ENCODE measurements around the gene GUCA2A.

The GUCA2A gene

DNA sequence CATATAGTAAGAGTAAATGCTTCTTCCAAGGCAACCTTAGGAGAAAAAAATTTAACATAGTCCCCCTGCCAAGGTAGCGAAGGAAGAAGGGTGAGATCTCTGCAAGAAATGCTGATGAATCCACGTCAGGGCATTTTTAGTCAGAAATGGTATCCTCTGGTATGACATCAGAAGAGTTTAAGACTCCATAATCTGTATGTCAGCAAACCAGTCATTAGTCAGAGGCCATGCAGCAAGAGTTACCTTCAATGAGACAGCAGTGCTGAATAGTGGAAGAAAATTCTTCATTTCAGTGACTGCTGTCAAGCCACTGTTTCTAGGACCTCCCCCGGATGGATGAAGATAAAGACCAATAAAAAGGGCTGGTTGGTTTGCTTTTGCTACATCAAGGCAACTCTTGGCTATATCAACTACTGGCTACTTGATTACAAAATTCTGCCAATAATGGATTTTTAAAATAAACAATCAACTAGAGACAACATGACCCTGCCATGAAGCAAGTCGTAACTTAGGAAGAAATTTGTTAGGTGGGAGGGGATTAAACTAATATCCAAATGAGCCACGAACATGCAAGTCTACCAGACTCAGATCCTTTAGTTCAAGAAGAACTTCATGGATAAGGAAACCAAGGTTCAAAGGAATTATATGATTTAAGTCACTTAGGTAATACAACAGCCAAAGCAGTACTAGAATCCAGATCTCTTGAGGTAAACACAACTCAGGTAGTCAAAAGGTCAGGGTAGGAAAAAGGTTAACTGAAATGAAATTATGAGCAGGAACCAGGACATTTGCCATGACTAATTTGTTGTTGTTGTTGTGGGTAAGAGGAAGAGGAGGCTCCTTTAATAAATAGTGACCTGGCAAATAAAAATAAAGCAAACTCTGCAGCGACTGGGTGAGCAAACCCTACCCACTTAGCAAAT lies 25.6 kb upstream of the GUCA2A start:
- H3K4me3 ChIP-seq (ENCODE audit: low read depth in 1 of 2, low read length in 2 of 2), result no peak overlapping the region
- no peak overlapping the region for H3K27ac ChIP-seq (ENCODE audit: low read length)
- no peaks in the 10 kb centered on the region for H3K4me1 ChIP-seq (ENCODE audit: control insufficient read depth in 1 of 2, insufficient read depth in 2 of 2, low read length in 2 of 2)
- peaks cover 40 to 47% of the 10 kb centered on the region in 2 donors for H3K36me3 ChIP-seq (ENCODE audit: control insufficient read depth in 1 of 2, insufficient read depth in 2 of 2, low read length in 2 of 2)
- no peaks in the 10 kb centered on the region for H3K27me3 ChIP-seq (ENCODE audit: low read depth, low read length)
- no peaks in the 10 kb centered on the region for H3K9me3 ChIP-seq (ENCODE audit: control insufficient read depth in 1 of 2, low read length in 2 of 2)

DNA sequence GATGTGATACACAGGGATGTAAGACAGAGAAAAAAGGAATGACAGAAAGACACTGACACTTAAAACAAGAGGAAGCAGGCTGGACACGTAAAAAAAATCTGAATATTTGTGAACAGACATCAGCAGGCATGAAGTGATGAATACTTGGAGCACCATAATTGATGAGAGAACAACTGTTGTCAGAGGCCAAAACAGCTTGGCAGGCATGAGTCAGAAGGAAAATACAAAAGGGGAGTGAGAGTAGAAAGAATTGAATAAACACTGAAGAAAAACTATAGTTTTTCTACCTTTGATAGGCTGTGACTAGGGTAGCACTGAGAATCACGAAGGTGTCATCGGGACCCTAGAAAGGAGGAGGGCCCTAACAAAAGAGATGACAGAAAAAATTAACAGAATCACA lies 21.6 kb upstream of the GUCA2A start:
- Histone ChIP-seq H3K9me3 (ENCODE audit: control insufficient read depth in 1 of 2, low read length in 2 of 2) (no peaks in the 10 kb centered on the region), H3K4me1 (ENCODE audit: control insufficient read depth in 1 of 2, insufficient read depth in 2 of 2, low read length in 2 of 2) (no peaks in the 10 kb centered on the region), H3K36me3 (ENCODE audit: control insufficient read depth in 1 of 2, insufficient read depth in 2 of 2, low read length in 2 of 2) (peaks cover 38 to 44% of the 10 kb centered on the region in 2 donors), H3K4me3 (ENCODE audit: low read depth in 1 of 2, low read length in 2 of 2) (no peak overlapping the region), H3K27ac (ENCODE audit: low read length) (no peak overlapping the region), H3K27me3 (ENCODE audit: low read depth, low read length) (no peaks in the 10 kb centered on the region)

DNA sequence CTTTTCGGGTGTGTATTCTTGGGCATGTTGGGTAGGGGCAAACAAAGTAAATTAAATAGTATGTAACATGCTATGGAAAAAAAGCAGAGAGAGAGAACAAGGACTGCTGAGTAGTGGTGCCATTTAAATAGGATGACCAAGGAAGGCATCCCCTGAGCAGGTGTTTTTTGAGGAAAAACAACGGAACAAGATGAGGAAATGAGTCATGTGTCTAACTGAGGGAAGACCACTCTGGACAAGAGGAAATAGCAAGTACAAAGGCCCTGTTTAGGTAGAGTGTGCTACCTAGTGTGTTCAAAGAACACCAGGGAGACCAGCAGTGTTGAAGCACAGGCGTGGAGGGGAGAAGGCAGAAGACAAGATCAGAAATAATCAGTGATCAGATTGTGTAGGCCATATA lies 20.1 kb upstream of the GUCA2A start:
- H3K9me3 ChIP-seq (ENCODE audit: control insufficient read depth in 1 of 2, low read length in 2 of 2), result no peaks in the 10 kb centered on the region
- no peaks in the 10 kb centered on the region for H3K27me3 ChIP-seq (ENCODE audit: low read depth, low read length)
- no peak overlapping the region for H3K27ac ChIP-seq (ENCODE audit: low read length)
- no peak overlapping the region for H3K4me3 ChIP-seq (ENCODE audit: low read depth in 1 of 2, low read length in 2 of 2)
- peaks cover 37 to 42% of the 10 kb centered on the region in 2 donors for H3K36me3 ChIP-seq (ENCODE audit: control insufficient read depth in 1 of 2, insufficient read depth in 2 of 2, low read length in 2 of 2)
- H3K4me1 ChIP-seq (ENCODE audit: control insufficient read depth in 1 of 2, insufficient read depth in 2 of 2, low read length in 2 of 2), result no peaks in the 10 kb centered on the region

DNA sequence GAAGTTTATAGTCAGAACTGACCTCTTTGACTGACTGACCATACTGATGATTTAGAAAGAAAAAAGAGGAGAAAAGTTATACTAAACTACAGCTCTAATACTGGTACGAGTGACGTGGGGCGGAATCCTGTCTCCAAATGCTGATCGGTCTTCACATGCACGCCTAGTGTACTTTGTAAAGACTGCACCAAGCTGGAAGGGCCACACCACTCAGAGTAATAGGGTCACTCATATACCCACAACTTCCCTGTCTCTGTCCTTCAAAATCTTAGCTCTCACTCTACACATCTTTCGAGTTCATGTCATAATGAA lies 19.4 kb upstream of the GUCA2A start:
- H3K27me3 ChIP-seq (ENCODE audit: low read depth, low read length), result no peaks in the 10 kb centered on the region
- peaks cover 37 to 42% of the 10 kb centered on the region in 2 donors for H3K36me3 ChIP-seq (ENCODE audit: control insufficient read depth in 1 of 2, insufficient read depth in 2 of 2, low read length in 2 of 2)
- no peak overlapping the region for H3K4me3 ChIP-seq (ENCODE audit: low read depth in 1 of 2, low read length in 2 of 2)
- no peaks in the 10 kb centered on the region for H3K4me1 ChIP-seq (ENCODE audit: control insufficient read depth in 1 of 2, insufficient read depth in 2 of 2, low read length in 2 of 2)
- H3K27ac ChIP-seq (ENCODE audit: low read length), result no peak overlapping the region
- H3K9me3 ChIP-seq (ENCODE audit: control insufficient read depth in 1 of 2, low read length in 2 of 2), result no peaks in the 10 kb centered on the region

DNA sequence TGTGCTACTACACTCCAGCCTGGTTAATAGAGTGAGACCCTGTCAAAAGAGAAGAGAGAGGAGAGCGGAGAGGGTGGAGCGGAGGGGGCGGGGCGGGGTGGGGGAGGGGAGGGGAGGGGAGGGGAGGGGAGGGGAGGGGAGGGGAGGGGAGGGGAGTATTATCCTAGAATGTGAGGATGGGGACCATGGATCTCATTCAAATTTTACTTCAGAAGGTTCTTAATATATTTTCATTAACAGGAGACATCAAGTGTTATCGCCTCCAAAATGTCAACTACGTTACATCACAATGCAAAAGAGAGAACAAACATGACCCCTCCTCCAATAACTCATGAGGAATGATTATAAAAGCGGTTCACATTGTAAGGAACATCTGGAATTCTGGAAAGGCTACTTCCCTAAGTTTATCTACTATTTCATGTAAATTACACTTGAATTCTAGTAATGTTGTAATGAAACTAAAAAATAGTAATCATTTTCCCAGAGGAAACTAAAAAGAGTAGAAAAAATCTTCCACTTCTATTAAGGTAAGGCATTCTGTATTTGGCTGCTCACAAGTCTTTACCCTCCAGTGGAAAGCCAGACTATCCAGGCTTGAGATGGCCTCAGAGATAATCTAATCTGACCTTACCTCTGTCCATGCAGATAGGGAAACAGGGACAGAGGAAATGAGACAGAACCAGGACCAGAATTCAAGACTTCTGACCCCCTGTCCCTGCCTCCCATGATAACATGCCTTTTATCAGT lies 18.8 kb upstream of the GUCA2A start:
- Histone ChIP-seq H3K4me3 (ENCODE audit: low read depth in 1 of 2, low read length in 2 of 2) (no peak overlapping the region), H3K27me3 (ENCODE audit: low read depth, low read length) (no peaks in the 10 kb centered on the region), H3K9me3 (ENCODE audit: control insufficient read depth in 1 of 2, low read length in 2 of 2) (no peaks in the 10 kb centered on the region), H3K27ac (ENCODE audit: low read length) (no peak overlapping the region), H3K36me3 (ENCODE audit: control insufficient read depth in 1 of 2, insufficient read depth in 2 of 2, low read length in 2 of 2) (peaks cover 37 to 38% of the 10 kb centered on the region in 2 donors), H3K4me1 (ENCODE audit: control insufficient read depth in 1 of 2, insufficient read depth in 2 of 2, low read length in 2 of 2) (no peaks in the 10 kb centered on the region)

DNA sequence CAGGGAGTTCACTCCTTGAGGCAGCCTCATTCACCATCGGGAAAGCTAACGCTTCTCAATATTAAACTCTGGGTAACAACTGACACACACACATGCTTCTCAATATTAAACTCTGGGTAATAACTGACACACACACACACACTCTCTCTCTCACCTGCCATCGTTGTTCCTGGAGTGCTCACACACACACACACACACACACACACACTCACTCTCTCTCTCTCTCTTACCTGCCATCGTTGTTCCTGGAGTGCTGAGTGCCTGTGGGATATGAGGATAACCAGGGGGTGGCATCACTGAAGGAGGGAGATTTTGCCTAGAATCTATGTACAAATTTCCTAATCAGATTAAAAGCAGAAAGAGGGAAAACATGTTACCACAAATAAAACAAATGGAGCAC lies 17.1 kb upstream of the GUCA2A start:
- H3K27me3 ChIP-seq (ENCODE audit: low read depth, low read length), result no peaks in the 10 kb centered on the region
- H3K4me1 ChIP-seq (ENCODE audit: control insufficient read depth in 1 of 2, insufficient read depth in 2 of 2, low read length in 2 of 2), result no peaks in the 10 kb centered on the region
- no peak overlapping the region for H3K27ac ChIP-seq (ENCODE audit: low read length)
- no peaks in the 10 kb centered on the region for H3K9me3 ChIP-seq (ENCODE audit: control insufficient read depth in 1 of 2, low read length in 2 of 2)
- H3K4me3 ChIP-seq (ENCODE audit: low read depth in 1 of 2, low read length in 2 of 2), result no peak overlapping the region
- peaks cover 25 to 26% of the 10 kb centered on the region in 2 donors for H3K36me3 ChIP-seq (ENCODE audit: control insufficient read depth in 1 of 2, insufficient read depth in 2 of 2, low read length in 2 of 2)

DNA sequence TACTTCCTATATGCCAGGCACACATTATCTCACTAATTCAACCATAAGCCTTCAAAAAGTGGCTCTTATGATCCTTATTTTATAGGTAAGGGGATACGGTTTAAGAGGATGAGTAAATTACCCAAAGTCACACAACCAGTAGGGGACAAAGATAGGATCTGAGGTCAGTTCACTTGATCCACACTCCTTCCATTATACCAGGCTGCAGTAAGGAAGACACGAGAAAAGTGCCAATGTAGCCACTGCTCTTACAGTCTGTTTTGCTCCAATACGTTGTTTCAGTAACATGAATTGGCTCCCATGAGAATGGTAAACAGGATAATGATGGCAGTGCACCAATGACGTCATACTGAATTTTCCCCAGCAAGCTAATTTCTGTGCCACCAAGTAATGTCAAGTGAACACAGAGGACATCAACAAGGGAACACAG lies 15.4 kb upstream of the GUCA2A start:
- no peaks in the 10 kb centered on the region for H3K4me1 ChIP-seq (ENCODE audit: control insufficient read depth in 1 of 2, insufficient read depth in 2 of 2, low read length in 2 of 2)
- no peaks in the 10 kb centered on the region for H3K27me3 ChIP-seq (ENCODE audit: low read depth, low read length)
- H3K4me3 ChIP-seq (ENCODE audit: low read depth in 1 of 2, low read length in 2 of 2), result no peak overlapping the region
- H3K27ac ChIP-seq (ENCODE audit: low read length), result no peak overlapping the region
- no peaks in the 10 kb centered on the region for H3K9me3 ChIP-seq (ENCODE audit: control insufficient read depth in 1 of 2, low read length in 2 of 2)
- peaks cover 13 to 20% of the 10 kb centered on the region in 2 donors for H3K36me3 ChIP-seq (ENCODE audit: control insufficient read depth in 1 of 2, insufficient read depth in 2 of 2, low read length in 2 of 2)

DNA sequence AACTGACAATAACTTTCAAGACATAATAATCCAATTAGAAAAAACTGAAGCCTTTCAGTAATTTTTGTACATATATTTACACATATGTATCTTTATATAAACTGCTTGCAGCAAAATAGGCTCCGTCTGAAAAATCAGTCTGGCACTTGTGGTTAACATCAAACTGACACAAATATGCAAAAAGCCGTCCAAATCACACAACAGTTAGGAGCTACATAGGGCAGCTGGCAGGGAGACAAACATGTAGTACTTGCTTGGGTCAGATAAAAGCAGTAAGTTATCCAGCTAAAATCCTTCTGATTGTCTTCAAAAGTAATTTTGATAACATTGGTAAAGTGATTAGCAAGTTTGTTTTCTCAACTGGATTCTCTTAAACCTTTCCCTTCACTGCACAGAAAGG lies 14.7 kb upstream of the GUCA2A start:
- Histone ChIP-seq H3K4me1 (ENCODE audit: control insufficient read depth in 1 of 2, insufficient read depth in 2 of 2, low read length in 2 of 2) (no peaks in the 10 kb centered on the region), H3K27me3 (ENCODE audit: low read depth, low read length) (no peaks in the 10 kb centered on the region), H3K36me3 (ENCODE audit: control insufficient read depth in 1 of 2, insufficient read depth in 2 of 2, low read length in 2 of 2) (peaks cover 7 to 20% of the 10 kb centered on the region in 2 donors), H3K9me3 (ENCODE audit: control insufficient read depth in 1 of 2, low read length in 2 of 2) (no peaks in the 10 kb centered on the region), H3K4me3 (ENCODE audit: low read depth in 1 of 2, low read length in 2 of 2) (no peak overlapping the region), H3K27ac (ENCODE audit: low read length) (no peak overlapping the region)

DNA sequence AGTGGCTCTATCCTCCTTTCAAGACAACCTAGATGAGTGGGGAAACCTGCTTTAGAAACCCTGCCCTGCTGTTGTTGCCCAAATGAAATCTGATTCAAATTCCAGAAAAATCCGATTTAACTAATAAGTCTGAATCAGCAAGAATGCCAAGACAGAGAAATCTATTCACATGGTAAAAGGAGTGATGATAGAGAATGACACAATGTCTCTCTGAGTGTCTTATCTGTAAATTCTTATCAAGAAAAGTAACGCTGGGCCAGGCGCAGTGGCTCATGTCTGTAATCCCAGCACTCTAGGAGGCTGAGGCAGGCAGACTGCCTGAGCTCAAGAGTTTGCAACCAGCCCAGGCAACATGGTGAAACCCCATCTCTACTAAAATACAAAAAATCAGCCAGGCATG lies 13.7 kb upstream of the GUCA2A start:
- Histone ChIP-seq H3K36me3 (ENCODE audit: control insufficient read depth in 1 of 2, insufficient read depth in 2 of 2, low read length in 2 of 2) (peaks cover 7 to 12% of the 10 kb centered on the region in 2 donors), H3K27me3 (ENCODE audit: low read depth, low read length) (no peaks in the 10 kb centered on the region), H3K4me1 (ENCODE audit: control insufficient read depth in 1 of 2, insufficient read depth in 2 of 2, low read length in 2 of 2) (peaks cover 0 to 3% of the 10 kb centered on the region in 2 donors), H3K27ac (ENCODE audit: low read length) (no peak overlapping the region), H3K9me3 (ENCODE audit: control insufficient read depth in 1 of 2, low read length in 2 of 2) (no peaks in the 10 kb centered on the region), H3K4me3 (ENCODE audit: low read depth in 1 of 2, low read length in 2 of 2) (no peak overlapping the region)

DNA sequence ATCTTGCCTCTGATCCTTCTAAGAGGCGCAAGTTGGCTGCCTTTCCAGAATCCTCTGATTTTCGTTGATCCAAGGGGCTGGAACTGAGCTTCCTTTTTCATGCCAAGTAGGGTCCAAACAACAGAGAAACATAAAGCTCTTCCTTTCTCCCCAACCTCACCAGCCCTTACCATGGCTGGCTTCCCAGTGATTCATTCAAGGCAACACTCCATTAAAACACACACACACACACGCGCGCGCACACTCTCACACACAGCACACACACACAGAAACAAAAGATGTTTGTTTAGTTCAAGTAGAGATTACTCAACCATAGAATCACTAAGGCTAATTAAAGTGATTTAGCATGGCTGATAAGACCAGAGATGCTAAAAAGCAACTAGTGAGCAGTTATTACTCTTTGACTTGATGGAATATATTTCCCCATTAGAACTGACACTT lies 13.0 kb upstream of the GUCA2A start:
- H3K9me3 ChIP-seq (ENCODE audit: control insufficient read depth in 1 of 2, low read length in 2 of 2), result no peaks in the 10 kb centered on the region
- H3K36me3 ChIP-seq (ENCODE audit: control insufficient read depth in 1 of 2, insufficient read depth in 2 of 2, low read length in 2 of 2), result peaks cover 7 to 12% of the 10 kb centered on the region in 2 donors
- no peaks in the 10 kb centered on the region for H3K27me3 ChIP-seq (ENCODE audit: low read depth, low read length)
- H3K27ac ChIP-seq (ENCODE audit: low read length), result no peak overlapping the region
- H3K4me3 ChIP-seq (ENCODE audit: low read depth in 1 of 2, low read length in 2 of 2), result no peak overlapping the region
- H3K4me1 ChIP-seq (ENCODE audit: control insufficient read depth in 1 of 2, insufficient read depth in 2 of 2, low read length in 2 of 2), result peaks cover 0 to 10% of the 10 kb centered on the region in 2 donors

DNA sequence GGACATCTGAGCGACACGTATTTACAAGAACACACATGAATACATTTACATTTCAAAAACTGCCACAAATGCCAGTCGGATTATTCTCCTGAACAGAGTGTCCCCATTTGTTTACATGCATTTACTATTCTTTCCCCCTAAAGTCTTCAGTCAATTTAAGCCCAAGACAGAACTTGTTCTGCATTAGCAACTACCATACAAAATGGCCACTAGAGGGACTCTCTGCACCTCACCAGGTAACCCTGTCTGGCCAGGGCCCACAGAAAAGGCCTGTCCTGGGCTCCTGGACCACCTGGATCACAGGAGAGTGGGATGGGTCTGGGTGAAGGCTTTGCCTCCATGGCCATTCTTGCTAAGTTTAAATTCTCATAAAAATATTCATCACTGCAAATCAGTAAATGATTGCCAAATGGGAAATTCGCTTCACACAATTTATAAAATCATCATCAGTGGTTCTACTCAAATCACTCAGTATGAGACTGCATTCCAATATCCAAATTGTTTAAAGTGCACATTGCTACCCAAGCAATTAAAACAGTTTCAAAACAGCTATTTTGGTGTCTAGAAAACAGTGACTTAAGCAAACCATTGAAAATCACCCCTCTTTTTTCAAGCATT lies 12.5 kb upstream of the GUCA2A start:
- Histone ChIP-seq H3K27me3 (ENCODE audit: low read depth, low read length) (no peaks in the 10 kb centered on the region), H3K36me3 (ENCODE audit: control insufficient read depth in 1 of 2, insufficient read depth in 2 of 2, low read length in 2 of 2) (peaks cover 7 to 12% of the 10 kb centered on the region in 2 donors), H3K27ac (ENCODE audit: low read length) (no peak overlapping the region), H3K4me1 (ENCODE audit: control insufficient read depth in 1 of 2, insufficient read depth in 2 of 2, low read length in 2 of 2) (peaks cover 0 to 13% of the 10 kb centered on the region in 2 donors), H3K9me3 (ENCODE audit: control insufficient read depth in 1 of 2, low read length in 2 of 2) (no peaks in the 10 kb centered on the region), H3K4me3 (ENCODE audit: low read depth in 1 of 2, low read length in 2 of 2) (no peak overlapping the region)
